Activated T-cell treated with anti-CD3 and anti-CD28 coated beads for 24 hours (primary cell): Measurements from ENCODE around the gene PCED1B.
"Not testable (repeated sequence)": the region's sequence is repeated elsewhere in the genome, so short reads cannot be mapped to it uniquely, and the experiment has no call there.

Experiments
- DNase-seq: peaks from one replicate; pipeline ENCODE4 v3.0.0-alpha.2; 2020; ENCODE audit warnings: low read depth

Gene PCED1B

DNA sequence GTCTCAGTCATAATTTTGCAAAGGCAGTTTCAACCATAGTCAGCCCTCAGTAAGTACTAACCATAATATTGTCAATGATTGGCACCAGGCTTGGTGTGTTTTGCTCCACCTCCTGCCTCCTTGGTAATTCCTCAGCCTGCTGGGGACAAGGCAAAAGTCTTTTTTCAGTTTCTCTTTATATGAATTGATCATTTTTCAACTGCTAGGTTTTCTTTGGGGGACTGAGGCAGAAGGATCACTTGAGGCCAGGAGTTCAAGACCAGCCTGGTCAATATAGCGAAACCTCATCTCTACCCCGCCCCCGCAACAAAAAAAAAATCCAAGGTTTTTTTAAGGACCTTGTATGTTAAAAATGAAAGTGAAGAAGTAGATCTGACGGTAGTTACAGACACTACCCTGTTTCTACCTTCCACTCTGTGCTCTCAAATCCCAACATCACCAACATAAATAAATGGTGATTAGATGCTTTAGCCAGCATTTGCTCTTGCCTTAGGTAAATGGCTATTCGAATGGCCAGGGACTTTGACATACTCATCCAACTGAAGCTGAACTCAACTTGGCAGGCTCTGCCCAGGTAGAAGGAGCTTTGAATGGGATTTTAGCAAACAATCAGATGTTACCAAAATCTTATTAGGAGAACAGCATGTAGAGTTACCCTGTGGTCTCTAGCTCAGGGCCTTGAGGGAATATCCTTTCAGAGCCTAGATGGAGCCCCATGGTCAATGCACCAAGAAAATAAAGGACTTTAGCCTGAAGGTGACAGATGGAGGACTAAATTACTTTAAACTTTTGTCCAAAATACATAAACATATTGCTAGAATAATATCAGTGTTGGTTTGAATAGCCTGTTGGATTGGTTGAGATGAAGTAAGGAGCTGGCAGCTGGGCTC is 127.3 kb downstream of the PCED1B start:
- no peak for DNase-seq

DNA sequence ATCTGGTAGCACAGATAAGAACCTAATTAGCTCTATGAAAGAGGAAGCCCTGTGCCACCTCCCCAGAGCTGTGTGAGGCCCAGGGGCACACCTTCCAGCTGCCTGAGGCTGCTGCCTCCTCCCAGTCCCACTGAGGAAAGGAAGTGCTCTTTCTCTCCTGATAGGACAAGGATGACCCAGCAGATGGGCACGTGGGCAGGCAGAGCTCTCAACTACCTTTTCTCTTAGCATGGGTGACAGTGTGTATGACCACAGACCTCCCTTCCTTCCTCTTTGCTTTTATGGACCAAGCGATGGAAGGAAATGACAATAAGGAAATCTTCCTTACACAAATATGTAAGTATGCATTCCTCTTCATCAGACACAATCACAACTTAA is 127.9 kb downstream of the PCED1B start:
- no peak for DNase-seq

DNA sequence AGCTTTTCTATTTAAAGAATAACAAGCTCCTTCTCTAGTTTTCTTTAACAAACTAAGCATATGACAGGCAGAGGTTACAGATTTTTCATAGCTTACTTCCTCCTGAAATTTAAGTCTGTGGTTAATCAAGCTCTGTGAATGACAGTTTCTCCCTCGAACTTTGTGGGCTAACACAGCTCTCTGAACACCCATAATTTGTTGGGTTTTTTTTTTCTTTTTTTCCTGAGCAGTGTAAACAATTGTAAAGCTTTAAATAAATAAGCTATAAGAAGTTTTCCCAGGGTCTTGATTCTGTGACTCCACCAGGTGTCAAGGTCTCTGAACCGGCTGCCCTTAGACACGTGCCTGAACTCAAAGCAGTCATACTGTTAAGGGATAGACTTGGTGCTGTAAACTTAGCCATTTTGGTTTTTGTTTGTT is 128.4 kb downstream of the PCED1B start:
- no peak for DNase-seq

DNA sequence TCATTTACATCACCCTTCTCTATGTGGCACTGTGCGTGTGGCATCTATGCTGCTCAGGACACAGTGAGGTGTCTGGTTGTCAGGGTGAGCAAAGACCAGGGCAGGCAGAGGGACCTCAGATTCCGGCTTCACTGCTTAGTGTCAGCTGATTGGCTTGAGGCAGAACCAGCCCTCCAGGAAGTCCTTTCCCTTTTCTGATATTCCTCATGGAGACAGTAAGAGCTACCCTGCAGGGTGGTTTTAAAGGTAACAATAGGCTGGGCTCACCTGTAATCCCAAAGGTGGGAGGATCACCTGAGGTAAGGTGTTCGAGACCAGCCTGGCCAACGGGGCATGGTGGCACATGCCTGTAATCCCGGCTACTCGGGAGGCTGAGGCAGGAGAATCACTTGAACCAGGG is 129.6 kb downstream of the PCED1B start:
- no peak for DNase-seq

DNA sequence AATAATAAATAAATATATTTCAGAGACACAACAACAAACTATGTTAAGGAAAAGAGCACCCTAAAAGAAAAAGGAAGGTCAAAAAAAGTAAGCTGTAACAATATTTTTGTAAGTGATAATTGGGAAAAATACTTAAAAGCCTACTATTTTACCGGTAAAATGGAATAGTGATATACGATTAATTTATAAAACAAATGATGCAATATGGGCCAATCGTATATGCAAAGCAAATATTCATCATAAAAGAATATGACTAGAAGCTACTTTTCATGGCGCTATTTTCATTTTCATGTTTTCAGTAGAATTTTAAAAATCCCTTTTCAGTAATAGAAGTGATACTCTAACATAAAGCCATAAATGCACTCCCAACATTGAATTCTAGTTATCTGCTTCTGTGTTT is 131.4 kb downstream of the PCED1B start:
- no peak for DNase-seq

DNA sequence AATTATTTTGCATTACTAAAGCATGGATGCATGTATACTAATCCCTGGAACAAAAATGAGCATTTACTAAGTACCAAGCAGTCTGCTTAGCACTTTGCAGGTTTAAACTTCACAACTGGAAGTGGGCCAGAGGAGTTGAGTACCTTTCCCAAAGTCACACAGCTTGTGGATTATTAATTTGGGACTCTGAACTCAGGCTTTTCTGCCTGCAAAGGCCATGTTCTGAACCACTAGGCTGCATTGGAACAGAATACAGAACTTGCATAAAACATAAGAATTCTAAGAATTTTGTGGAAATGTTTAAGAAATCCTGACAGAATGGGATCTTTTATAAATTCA is 133.2 kb downstream of the PCED1B start:
- DNase-seq: no peak

DNA sequence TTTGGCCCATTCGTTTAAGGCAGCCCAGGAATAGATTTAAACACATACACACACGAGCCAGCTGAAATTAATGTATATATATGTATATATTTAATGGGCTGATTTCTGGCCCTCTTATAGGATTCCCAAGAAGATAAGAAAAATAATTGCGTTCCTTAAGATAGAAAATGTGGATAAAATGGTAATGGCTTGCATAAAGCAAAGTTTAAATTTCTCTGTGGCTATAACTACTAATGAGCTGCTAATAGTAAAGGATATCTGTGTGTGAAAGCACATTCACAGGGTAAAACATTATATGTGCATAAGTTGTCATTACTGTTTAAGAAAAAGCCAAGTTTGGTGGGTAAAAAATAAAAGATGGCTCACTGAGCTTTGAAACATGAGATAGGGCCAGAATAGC is 134.0 kb downstream of the PCED1B start:
- no peak for DNase-seq

DNA sequence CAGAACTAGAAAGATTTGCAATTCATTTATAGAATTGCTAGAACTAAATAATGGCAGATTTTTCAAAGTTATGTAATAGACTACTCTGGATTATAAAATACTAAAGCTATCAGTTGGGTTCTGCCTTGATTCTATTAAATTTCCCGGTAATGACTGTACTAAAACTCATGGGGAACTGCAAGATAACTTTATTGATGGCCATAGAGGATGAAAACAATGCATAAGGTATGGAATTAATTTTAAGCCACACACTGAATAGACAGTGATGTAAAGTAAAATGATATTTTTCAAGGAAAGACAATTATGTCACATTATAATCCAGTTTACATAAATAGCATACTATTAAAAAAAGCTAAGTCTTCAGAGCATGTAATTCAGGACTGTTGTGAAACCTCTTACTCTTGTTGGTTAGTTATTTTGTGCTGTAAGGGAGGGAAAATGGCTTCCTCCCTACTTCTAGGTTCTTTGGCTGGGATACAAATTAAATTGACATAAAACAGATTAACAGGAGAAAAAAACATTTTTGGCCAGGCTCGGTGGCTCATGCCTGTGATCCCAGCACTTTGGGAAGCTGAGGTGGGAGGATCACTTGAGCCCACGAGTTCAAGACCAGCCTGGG is 134.7 kb downstream of the PCED1B start:
- DNase-seq: no peak

- no peak for DNase-seq
These were observed 135.3 kb downstream of the PCED1B start for GRCh38 chr12:47214771-47215170.

DNA sequence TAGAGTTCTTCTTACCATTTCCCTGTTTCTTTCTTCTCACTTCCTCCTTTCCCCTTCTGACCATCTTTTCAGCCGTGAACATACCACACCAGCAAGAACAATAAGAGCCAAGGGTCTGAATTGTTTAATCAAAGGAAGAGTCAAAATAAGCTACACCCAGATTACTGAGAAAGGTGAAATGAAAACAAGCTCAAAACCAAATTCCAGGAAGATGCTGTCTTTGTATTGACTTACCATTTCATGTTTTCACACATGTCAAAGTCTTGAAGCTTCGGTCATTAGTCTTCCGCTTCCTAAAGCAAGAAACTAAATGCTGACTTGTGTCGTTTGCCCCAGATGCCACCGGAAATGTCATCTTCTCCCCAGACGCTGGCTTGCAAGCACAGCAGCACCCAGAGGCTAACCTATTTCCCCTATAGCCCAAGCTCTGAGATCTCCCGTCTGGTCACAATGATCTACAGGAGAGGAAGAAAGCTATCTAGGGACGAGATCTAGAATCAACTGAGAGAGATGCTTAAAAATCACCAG is 136.8 kb downstream of the PCED1B start:
- peak; percentile 69 for DNase-seq

DNA sequence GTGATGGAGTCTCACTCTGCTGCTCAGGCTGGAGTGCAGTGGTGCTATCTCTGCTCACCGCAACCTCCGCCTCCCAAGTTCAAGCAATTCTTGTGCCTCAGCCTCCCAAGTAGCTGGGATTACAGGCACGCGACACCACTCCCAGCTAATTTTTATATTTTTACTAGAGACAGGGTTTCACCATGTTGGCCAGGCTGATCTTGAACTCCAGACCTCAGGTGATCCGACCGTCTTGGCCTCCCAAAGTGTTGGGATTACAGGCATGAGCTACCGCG is 138.1 kb downstream of the PCED1B start:
- DNase-seq: not testable (repeated sequence)

DNA sequence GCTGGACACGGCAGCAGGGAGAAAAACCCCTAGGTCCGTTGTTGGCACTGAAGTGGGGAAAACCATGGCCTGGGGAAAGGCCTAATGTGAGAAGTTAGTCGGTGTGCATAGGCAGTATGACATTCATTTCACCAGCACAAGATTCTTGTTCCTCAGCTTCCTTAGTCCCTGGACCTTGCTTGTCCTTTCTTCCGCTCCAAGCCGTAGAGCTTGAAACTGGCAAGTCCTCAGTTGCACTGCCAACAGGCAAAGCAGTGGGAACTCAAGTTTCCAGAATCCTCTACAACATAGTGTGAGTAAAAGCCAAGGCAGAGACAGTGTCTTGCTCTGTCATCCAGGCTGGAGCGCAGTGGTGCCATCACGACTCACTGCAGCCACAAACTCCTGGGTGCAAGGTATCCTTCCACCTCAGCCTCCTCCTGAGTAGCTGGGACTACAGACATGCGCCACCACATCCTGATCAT is 138.8 kb downstream of the PCED1B start:
- DNase-seq: no peak

- no peak for DNase-seq
These were observed 139.8 kb downstream of the PCED1B start for GRCh38 chr12:47219243-47219642.

DNA sequence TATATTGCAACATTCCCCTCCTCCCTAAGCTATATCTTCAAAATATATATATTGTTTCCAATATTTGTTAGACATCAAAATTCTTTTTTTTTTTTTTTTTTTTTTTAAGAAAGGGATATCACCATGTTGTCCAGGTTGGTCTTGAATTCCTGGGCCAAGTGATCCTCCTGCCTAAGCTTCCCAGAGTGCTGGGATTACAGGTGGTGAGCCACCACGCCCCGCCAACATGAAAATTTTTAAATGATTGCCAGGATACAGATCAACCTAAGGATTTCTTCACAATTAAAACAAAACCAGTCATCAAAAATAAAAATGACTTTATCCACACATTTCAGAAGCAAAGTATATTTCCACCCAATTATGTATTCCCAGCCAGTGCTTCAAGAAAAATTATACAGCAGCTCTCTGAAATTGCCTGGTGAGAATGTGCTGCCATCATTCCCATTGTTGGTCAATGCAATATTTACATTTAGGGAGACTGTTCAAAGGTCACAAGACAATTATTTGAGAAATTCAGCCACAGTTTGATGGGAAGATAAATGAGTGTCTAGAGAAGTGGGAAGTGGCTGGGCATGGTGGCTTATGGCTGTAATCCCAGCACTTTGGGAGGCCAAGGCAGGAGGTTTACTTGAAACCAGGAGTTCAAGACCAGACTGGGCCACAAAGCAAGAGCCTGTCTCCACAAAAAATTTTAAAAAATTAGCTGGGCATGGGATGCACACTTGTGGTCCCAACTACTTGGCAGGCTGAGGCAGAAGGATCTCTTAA is 142.0 kb downstream of the PCED1B start:
- DNase-seq: no peak

- no peak for DNase-seq
These were observed 143.2 kb downstream of the PCED1B start for GRCh38 chr12:47222520-47223030.

DNA sequence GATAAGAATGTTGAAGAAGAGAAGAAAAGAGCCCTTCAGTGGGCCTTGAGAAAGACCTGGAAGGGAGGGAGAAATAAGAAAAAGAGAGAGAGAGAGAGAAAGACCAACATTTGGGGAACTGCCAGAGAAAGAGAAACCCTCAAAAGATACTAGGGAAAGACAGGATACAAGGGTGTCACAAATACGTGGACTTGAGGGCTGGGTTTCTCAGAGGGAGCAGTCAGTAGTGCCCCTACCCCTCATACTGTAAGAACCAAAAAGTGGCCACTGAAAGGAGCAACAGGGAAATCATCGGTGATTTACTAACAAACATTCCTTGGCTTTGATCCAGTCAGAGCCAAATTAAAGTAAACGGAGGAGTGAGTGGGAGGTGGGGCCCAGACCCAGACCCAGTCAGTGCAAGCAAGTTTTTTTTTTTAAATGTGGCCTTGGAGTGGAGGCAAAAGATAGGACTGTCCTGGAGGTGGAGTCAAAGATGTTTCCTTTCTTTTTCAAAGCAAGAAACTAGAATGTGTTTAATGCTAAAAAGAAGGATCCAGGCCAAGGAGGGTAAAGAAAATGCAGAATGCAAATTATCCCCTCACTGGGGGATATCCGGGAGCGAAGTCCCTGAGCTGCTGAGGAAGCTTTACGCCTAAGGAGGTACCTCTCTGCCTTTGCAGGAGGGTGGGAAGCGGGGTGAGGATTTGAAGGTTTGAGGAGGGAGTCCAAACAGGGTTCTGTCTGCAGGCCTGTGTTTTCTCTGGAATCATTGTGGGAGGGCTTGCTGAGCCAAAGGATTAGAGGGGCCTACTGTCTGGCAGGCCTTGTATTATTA is 143.8 kb downstream of the PCED1B start:
- no peak for DNase-seq

- no peak for DNase-seq
These were observed 144.4 kb downstream of the PCED1B start for GRCh38 chr12:47223848-47224213.

DNA sequence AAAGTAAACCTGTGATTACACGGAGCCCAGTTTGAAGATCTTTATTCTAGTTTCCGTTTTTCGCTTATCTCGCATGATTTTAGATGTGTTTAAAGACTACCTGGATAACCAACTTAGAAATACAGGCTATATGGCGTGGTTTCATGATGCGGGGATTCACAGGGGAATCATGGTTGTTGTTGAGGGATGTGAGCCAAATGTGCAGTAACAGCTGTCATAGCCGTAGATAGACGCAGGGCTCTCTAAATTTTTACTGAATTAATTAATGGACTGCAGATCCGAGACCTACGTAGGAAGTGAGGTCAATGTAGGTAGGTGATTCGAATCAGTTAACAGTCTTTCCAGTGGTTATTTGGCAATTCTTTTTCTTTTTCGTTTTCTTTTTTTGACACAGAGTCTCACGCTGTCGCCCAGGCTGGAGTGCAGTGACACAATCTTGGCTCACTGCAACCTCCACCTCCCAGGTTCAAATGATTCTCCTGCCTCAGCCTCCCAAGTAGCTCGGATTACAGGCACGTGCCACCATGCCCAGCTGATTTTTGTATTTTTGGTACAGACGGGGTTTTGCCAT is 145.2 kb downstream of the PCED1B start:
- no peak for DNase-seq

DNA sequence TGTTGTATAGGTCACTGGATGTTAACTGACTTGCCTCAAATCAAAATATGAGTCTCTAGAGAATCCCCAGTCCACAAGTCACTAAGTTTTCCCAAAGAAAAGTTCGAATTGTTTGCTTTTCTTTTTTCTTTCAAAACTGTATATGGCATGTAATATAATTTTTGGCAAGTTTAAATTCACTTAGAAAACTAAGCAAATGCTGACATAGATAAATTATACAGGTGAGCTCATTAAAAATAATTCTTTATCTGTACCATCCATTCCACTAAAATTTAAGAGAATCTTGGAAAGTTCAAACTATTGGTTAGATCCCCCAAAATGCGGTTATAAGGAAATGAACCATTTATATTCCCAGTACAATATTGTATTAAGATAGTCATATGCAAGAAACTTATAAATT is 145.9 kb downstream of the PCED1B start:
- DNase-seq: no peak

DNA sequence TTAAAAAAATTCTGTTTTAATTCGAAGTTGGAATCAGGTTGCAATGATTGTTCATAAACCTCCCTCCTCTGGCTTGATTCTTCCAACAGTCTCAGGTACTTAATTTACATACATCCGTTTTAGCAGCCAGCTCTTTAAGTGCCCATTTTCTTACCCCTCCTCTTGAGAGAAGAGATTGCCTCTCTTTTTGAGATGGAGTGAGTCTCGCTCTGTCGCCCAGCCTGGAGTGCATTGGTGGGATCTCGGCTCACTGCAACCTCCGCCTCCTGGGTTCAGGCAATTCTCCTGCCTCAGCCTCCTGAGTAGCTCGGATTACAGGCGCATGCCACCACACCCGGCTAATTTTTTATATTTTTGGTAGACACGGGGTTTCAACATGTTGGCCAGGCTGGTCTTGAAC is 146.8 kb downstream of the PCED1B start:
- DNase-seq: no peak

GRCh38 chr12:47228802-47229201 is 149.4 kb downstream of the PCED1B start:
- DNase-seq: no peak

GRCh38 chr12:47231456-47231855 is 152.0 kb downstream of the PCED1B start:
- no peak for DNase-seq
